Bronchial epithelial cell (primary cell): ENCODE measurements around the gene LLGL1. TPM values are rescaled to one million over a fixed set of nuclear protein-coding genes. Genes with fewer than 3 reads are reported as not detected.
A peak's percentile ranks its signal among the peaks of the same experiment; 100 is the strongest.

ENCODE experiments used
- DNase-seq: peaks from one replicate; pipeline ENCODE4 v3.0.0-alpha.2; 2010; ENCODE audit warnings: low read depth
- FAIRE-seq: peaks from 2 replicates; lab custom pipeline; 2011; peaks lifted over from hg19 to GRCh38; lab: Jason Lieb, UNC
- H3K27me3 ChIP-seq: 2 replicates; pipeline ENCODE4 v1.5.1; 2011; ENCODE audit warnings: low read length; ENCODE audit not compliant: control insufficient read depth, insufficient read depth
- H3K36me3 ChIP-seq: 2 replicates; pipeline ENCODE4 v1.5.1; 2011; ENCODE audit warnings: low read length; ENCODE audit not compliant: control insufficient read depth, insufficient read depth
- H3K4me3 ChIP-seq: 2 replicates; pipeline ENCODE4 v1.5.1; 2011; ENCODE audit warnings: mild to moderate bottlenecking, low read depth, low read length, control low read depth
- CTCF ChIP-seq: IDR thresholded peaks from 2 replicates; pipeline ENCODE4 v1.5.1; 2011; ENCODE audit warnings: mild to moderate bottlenecking, moderate library complexity, low read length, control low read depth, inconsistent platforms; ENCODE audit not compliant: insufficient read depth, severe bottlenecking
- total RNA-seq: library from RNA; depleted of rRNA; stranded (reverse); fragments of >200 nt; gene quantifications from 2 replicates; pipeline ENCODE4 v1.2.1, GENCODE V29; 2014

Gene LLGL1
- total RNA-seq, 1 donor from 2014 or later = 20.0 TPM

GRCh38 chr17:18248300-18248731 is 22.9 kb downstream of the LLGL1 start:
- peak; percentile 18 for FAIRE-seq

GRCh38 chr17:18248811-18249210 is 23.4 kb downstream of the LLGL1 start:
- peaks cover 61% of the 10 kb centered on the region for H3K36me3 ChIP-seq
- H3K27me3 ChIP-seq = no peaks in the 10 kb centered on the region
- no peak for FAIRE-seq
- H3K4me3 ChIP-seq = no peak overlapping the region
- DNase-seq = no peak
- TF ChIP-seq CTCF = no peak

More at GRCh38 chr17:18248300-18248731, 22.9 kb downstream of the LLGL1 start:
- DNase-seq = peak; percentile 58
- Histone ChIP-seq H3K4me3 (no peak overlapping the region), H3K27me3 (no peaks in the 10 kb centered on the region), H3K36me3 (peaks cover 59% of the 10 kb centered on the region)
- TF ChIP-seq CTCF = peak; percentile 86

GRCh38 chr17:18250259-18250658 is 24.8 kb downstream of the LLGL1 start:
- Histone ChIP-seq H3K36me3 (peaks cover 70% of the 10 kb centered on the region), H3K4me3 (no peak overlapping the region), H3K27me3 (no peaks in the 10 kb centered on the region)
- DNase-seq (peak; percentile 64), FAIRE-seq (no peak)
- no peak for TF ChIP-seq CTCF

GRCh38 chr17:18250708-18251107 is 25.3 kb downstream of the LLGL1 start:
- no peaks in the 10 kb centered on the region for H3K27me3 ChIP-seq
- DNase-seq (no peak), FAIRE-seq (no peak)
- no peak overlapping the region for H3K4me3 ChIP-seq
- no peak for TF ChIP-seq CTCF
- H3K36me3 ChIP-seq = peaks cover 70% of the 10 kb centered on the region

- H3K36me3 ChIP-seq = peaks cover 70% of the 10 kb centered on the region
- TF ChIP-seq CTCF = no peak
These were observed 25.8 kb downstream of the LLGL1 start for GRCh38 chr17:18251204-18251603.

GRCh38 chr17:18252160-18252559 is 26.7 kb downstream of the LLGL1 start:
- no peak for DNase-seq
- no peak for FAIRE-seq

More at GRCh38 chr17:18251204-18251603, 25.8 kb downstream of the LLGL1 start:
- Histone ChIP-seq H3K4me3 (no peak overlapping the region), H3K27me3 (no peaks in the 10 kb centered on the region)
- FAIRE-seq (no peak), DNase-seq (no peak)

More at GRCh38 chr17:18252160-18252559, 26.7 kb downstream of the LLGL1 start:
- Histone ChIP-seq H3K4me3 (no peak overlapping the region), H3K27me3 (no peaks in the 10 kb centered on the region), H3K36me3 (peaks cover 70% of the 10 kb centered on the region)
- no peak for TF ChIP-seq CTCF
